ENCODE measurements around the gene MKNK2.

MKNK2 gene

GRCh38 chr19:2033115-2033824 is 17.8 kb downstream of the MKNK2 start:
- DNase-seq (ENCODE audit: low read depth in 2 of 2, low spot score in 1 of 2), result no peak

- no peak for DNase-seq (ENCODE audit: low read depth in 2 of 2, low spot score in 1 of 2)
Observed at GRCh38 chr19:2032296-2032941, 18.6 kb downstream of the MKNK2 start.

GRCh38 chr19:2027361-2027760 is 23.7 kb downstream of the MKNK2 start:
- no peak for DNase-seq (ENCODE audit: low read depth in 2 of 2, low spot score in 1 of 2)

- no peak for DNase-seq (ENCODE audit: low read depth in 2 of 2, low spot score in 1 of 2)
Observed at GRCh38 chr19:2026770-2027169, 24.3 kb downstream of the MKNK2 start.

GRCh38 chr19:2022289-2022688 is 28.8 kb downstream of the MKNK2 start:
- no peak for DNase-seq (ENCODE audit: low read depth in 2 of 2, low spot score in 1 of 2)

GRCh38 chr19:2021453-2022140 is 29.4 kb downstream of the MKNK2 start:
- DNase-seq (ENCODE audit: low read depth in 2 of 2, low spot score in 1 of 2), result no peak

GRCh38 chr19:2018752-2019151 is 32.3 kb downstream of the MKNK2 start:
- no peak for DNase-seq (ENCODE audit: low read depth in 2 of 2, low spot score in 1 of 2)

- peak in 1 of 2 donors; percentile 22 for DNase-seq (ENCODE audit: low read depth in 2 of 2, low spot score in 1 of 2)
Observed at GRCh38 chr19:2016041-2016807, 34.8 kb downstream of the MKNK2 start.

- peak in 1 of 2 donors; percentile 23 for DNase-seq (ENCODE audit: low read depth in 2 of 2, low spot score in 1 of 2)
Observed at GRCh38 chr19:2015608-2015950, 35.5 kb downstream of the MKNK2 start, which contains the start of gene BTBD2. Gene BTBD2 (minus strand): TSS chr19:2015714. CDS start chr19:2015703, 11 bp downstream.

GRCh38 chr19:2014731-2015607 is 36.1 kb downstream of the MKNK2 start:
- DNase-seq (ENCODE audit: low read depth in 2 of 2, low spot score in 1 of 2), result no peak

GRCh38 chr19:2014131-2014571 is 36.9 kb downstream of the MKNK2 start:
- no peak for DNase-seq (ENCODE audit: low read depth in 2 of 2, low spot score in 1 of 2)

GRCh38 chr19:2013683-2013961 is 37.4 kb downstream of the MKNK2 start:
- no peak for DNase-seq (ENCODE audit: low read depth in 2 of 2, low spot score in 1 of 2)

GRCh38 chr19:2012941-2013682 is 37.9 kb downstream of the MKNK2 start:
- DNase-seq (ENCODE audit: low read depth in 2 of 2, low spot score in 1 of 2), result no peak

GRCh38 chr19:2011169-2011568 is 39.9 kb downstream of the MKNK2 start:
- no peak for DNase-seq (ENCODE audit: low read depth in 2 of 2, low spot score in 1 of 2)

GRCh38 chr19:2010135-2010668 is 40.8 kb downstream of the MKNK2 start:
- DNase-seq (ENCODE audit: low read depth in 2 of 2, low spot score in 1 of 2), result no peak

GRCh38 chr19:2003874-2004273 is 47.2 kb downstream of the MKNK2 start:
- no peak for DNase-seq (ENCODE audit: low read depth in 2 of 2, low spot score in 1 of 2)

- no peak for DNase-seq (ENCODE audit: low read depth in 2 of 2, low spot score in 1 of 2)
Observed at GRCh38 chr19:1999856-2000515, 51.1 kb downstream of the MKNK2 start.

GRCh38 chr19:1998712-1999708 is 52.0 kb downstream of the MKNK2 start:
- DNase-seq (ENCODE audit: low read depth in 2 of 2, low spot score in 1 of 2), result no peak
